Testis (tissue), 3 donors: Measurements from ENCODE around the gene INSIG2. TPM values are rescaled to one million over a fixed set of nuclear protein-coding genes. Genes with fewer than 3 reads are reported as not detected.

Source experiments
- DNase-seq: peaks from one replicate; pipeline ENCODE4 v3.0.0-alpha.2; 2019
- H3K27ac ChIP-seq, 2 donors: fragments of 200-600 bp; sonication (generic); one replicate each; pipeline ENCODE4 v1.5.1; 2019
- H3K27me3 ChIP-seq: fragments of 200-600 bp; sonication (generic); one replicate; pipeline ENCODE4 v1.5.1; 2019
- H3K36me3 ChIP-seq: fragments of 200-600 bp; sonication (generic); one replicate; pipeline ENCODE4 v1.5.1; 2017; ENCODE audit warnings: low read depth; ENCODE audit errors: missing control alignments
- H3K4me1 ChIP-seq: fragments of 200-600 bp; sonication (generic); one replicate; pipeline ENCODE4 v1.5.1; 2019
- H3K4me3 ChIP-seq, 2 donors: fragments of 200-600 bp; sonication (generic); one replicate each; pipeline ENCODE4 v1.5.1; 2017 to 2019
- H3K9me3 ChIP-seq: fragments of 200-600 bp; sonication (generic); one replicate; pipeline ENCODE4 v1.5.1; 2017
- POLR2A ChIP-seq: fragments of 450-650 bp; IDR thresholded peaks from one replicate; pipeline ENCODE4 v1.6.1; 2017; ENCODE audit warnings: antibody characterized with exemption, mild to moderate bottlenecking, moderate library complexity
- WGBS, 2 donors: methylation state at CpG; one replicate each; pipeline ENCODE4 v1.1.5; 2018; 5-methylcytosine and 5-hydroxymethylcytosine counted together
- intact Hi-C: fragments of 100-400 bp; cut with DNase I; formaldehyde crosslinking; loops from one replicate; pipeline ENCODE4 v1.15.1; 2023; ENCODE audit warnings: low total_unique reads
- polyA plus RNA-seq: library from polyadenylated mRNA; stranded (reverse); fragments of 350-450 nt; fragmentation: Illumina TruSeq; extraction: RNeasy Lipid Tissue Mini Kit (QIAGEN cat#74804); gene quantifications from one replicate; pipeline ENCODE4 v1.2.3, GENCODE V29; 2014; ENCODE audit warnings: low read depth, low replicate concordance; ENCODE audit not compliant: insufficient read depth
- total RNA-seq, 2 donors: library from RNA; depleted of rRNA; stranded (reverse); fragments of >200 nt; gene quantifications; one replicate each; pipeline ENCODE4 v1.2.3, GENCODE V29; 2016
- TF ChIP-seq, protein P1 (sequence below), 3 experiments: fragments of 450-650 bp in 2 of 3; fragments of 200-600 bp in 1 of 3; sonication (generic) in 1 of 3; IDR thresholded peaks; one replicate each; pipeline ENCODE4 v1.5.1; 2016 to 2019; ENCODE audit warnings: antibody characterized with exemption in 3 of 3, mild to moderate bottlenecking in 2 of 3, moderate library complexity in 1 of 3

Gene INSIG2
- total and polyA plus RNA-seq, 3 donors from 2014 or later = 13.9 to 18.7 (median 16.6) TPM

DNA sequence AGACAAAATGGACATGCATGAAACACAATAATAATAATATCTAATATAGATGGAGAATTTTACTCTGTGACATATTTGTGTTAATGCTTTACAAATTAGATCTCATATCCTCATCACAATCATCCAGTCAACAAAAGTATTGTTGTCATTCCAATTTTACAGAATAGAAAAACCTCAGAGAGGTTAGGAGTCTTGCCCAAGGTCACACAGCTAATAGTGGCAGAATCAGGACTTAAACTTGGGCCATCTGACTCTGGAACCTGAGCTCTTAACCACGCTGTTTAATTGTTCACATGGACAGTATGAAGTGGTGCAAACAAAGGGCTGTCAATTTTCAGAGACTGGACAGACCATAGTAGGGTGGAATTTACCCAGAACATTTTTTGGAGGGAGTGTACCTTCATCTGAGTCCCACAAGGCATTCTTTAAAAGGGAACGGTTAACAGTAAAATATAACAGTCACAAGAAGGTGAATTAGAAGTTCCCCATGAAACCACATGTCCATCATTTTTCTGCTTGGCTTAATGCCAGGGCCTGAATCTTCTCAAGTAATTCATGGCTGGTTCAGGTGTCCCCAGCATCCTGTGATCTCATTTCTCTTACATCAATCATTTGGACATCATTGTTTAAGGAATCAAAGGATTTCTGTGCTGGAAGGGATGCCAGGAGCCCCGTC is 39.0 kb upstream of the INSIG2 start:
- DNase-seq = no peak
- TF ChIP-seq, protein P1, sequence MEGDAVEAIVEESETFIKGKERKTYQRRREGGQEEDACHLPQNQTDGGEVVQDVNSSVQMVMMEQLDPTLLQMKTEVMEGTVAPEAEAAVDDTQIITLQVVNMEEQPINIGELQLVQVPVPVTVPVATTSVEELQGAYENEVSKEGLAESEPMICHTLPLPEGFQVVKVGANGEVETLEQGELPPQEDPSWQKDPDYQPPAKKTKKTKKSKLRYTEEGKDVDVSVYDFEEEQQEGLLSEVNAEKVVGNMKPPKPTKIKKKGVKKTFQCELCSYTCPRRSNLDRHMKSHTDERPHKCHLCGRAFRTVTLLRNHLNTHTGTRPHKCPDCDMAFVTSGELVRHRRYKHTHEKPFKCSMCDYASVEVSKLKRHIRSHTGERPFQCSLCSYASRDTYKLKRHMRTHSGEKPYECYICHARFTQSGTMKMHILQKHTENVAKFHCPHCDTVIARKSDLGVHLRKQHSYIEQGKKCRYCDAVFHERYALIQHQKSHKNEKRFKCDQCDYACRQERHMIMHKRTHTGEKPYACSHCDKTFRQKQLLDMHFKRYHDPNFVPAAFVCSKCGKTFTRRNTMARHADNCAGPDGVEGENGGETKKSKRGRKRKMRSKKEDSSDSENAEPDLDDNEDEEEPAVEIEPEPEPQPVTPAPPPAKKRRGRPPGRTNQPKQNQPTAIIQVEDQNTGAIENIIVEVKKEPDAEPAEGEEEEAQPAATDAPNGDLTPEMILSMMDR (IDR thresholded peaks at IDR 0.05) = no peak
- no peak for TF ChIP-seq POLR2A
- Histone ChIP-seq H3K27ac (no peak overlapping the region), H3K36me3 (no peaks in the 10 kb centered on the region), H3K9me3 (no peaks in the 10 kb centered on the region), H3K4me3 (no peak overlapping the region), H3K4me1 (no peaks in the 10 kb centered on the region), H3K27me3 (no peaks in the 10 kb centered on the region)
- intact Hi-C loops = loop anchor here (10.0 kb wide), 1 partner anchor 806 kb away; no protein-coding TSS in a partner anchor
- 76 to 79% methylated on average over 3 of the region's 3 CpGs for WGBS, 2 donors

DNA sequence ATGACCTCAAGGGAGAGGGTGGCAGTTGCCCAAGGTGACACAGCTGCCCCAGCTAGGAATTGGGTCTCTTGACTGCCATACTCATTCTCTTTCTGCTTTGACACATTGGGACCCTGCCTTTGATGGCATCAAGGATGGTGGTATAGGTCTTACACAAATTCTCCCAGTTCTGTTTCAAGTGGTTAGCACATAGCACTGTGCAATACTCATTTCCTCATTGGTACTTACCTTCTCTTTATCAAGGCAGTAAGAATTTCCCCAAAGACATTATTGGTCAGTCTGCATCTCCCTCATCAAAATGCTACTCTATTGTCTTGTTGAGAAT is 38.5 kb upstream of the INSIG2 start:
- Histone ChIP-seq H3K36me3 (no peaks in the 10 kb centered on the region), H3K9me3 (no peaks in the 10 kb centered on the region), H3K4me3 (no peak overlapping the region), H3K4me1 (no peaks in the 10 kb centered on the region), H3K27me3 (no peaks in the 10 kb centered on the region), H3K27ac (no peak overlapping the region)
- intact Hi-C loops = loop anchor here (10.0 kb wide), 1 partner anchor 805 kb away; no protein-coding TSS in a partner anchor
- no peak for DNase-seq
- TF ChIP-seq POLR2A = no peak
- TF ChIP-seq, protein P1 (IDR thresholded peaks at IDR 0.05) = no peak

DNA sequence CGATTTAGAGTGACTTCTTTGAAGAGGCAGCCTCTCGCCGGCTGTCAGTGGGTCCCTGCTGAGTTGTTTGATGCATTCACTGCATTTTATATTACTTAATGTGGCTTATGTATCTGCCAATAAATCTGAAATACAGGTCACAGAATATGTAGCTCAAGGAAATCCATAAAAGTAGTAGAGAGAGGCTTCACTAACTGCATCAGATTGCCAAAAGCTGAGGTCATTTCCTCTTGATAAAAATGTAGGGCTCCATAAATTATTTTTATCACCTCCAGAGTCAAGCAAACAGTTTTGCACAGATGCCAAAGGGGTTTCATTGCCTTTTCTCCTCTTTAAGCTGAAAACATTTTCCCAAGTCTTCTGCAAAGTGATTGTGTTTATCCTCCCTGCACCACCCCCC is 37.9 kb upstream of the INSIG2 start:
- intact Hi-C loops = no loop called here
- Histone ChIP-seq H3K4me1 (no peaks in the 10 kb centered on the region), H3K36me3 (no peaks in the 10 kb centered on the region), H3K4me3 (no peak overlapping the region), H3K27me3 (no peaks in the 10 kb centered on the region), H3K27ac (no peak overlapping the region), H3K9me3 (no peaks in the 10 kb centered on the region)
- TF ChIP-seq, protein P1 (IDR thresholded peaks at IDR 0.05) = no peak
- TF ChIP-seq POLR2A = no peak
- no peak for DNase-seq
- WGBS, 2 donors = 40 to 61% methylated on average over 3 of the region's 3 CpGs

DNA sequence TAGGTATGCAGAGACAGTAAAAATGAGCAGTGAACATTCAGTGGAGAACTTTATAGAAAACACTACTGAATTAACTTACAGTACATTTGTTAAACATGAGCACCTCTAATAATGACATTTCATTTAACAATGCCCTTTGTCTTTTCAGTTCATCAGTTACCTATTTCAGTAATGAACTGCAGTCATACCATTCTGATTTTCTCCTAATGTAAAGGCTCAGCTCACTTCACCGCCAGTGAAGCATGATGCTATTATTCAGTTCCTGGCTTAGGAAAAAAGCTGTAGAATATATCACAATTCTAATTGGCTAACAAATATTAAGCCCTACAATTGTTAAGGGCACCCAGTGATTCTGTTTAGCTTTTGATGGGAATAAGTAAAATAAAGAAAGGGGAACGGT is 37.3 kb upstream of the INSIG2 start:
- no peaks in the 10 kb centered on the region for H3K9me3 ChIP-seq
- no peaks in the 10 kb centered on the region for H3K27me3 ChIP-seq
- no peaks in the 10 kb centered on the region for H3K36me3 ChIP-seq
- no peak overlapping the region for H3K4me3 ChIP-seq
- H3K4me1 ChIP-seq = no peaks in the 10 kb centered on the region
- DNase-seq = no peak
- intact Hi-C loops = no loop called here
- TF ChIP-seq POLR2A = no peak
- TF ChIP-seq, protein P1 (IDR thresholded peaks at IDR 0.05) = no peak
- no peak overlapping the region for H3K27ac ChIP-seq
- WGBS, 2 donors = 78 to 87% methylated on average over 2 of the region's 2 CpGs

DNA sequence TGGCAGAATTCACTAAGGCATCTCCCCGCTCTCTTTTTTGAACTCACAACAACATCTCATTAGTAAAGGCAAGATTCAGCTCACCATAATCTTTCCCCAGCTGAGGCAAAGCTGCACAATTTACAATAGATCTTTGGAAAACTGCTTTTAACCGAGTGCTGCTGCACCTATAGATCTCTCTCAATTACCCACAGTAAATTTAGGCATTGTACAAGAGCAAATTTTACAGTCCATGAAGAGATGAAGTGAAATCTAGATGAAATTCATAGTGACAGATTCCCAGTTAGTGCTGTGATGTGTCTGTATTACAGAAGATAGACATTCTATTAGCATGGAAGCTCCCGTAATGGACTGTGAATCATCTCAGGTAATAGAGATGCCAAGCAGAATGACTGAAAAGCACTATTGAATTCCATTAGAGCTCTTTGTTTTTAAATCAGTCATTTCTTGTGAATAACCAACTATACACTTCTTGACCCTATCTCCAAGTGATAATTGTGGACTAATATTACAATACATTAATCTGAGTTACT is 36.4 kb upstream of the INSIG2 start:
- no peaks in the 10 kb centered on the region for H3K27me3 ChIP-seq
- no peaks in the 10 kb centered on the region for H3K9me3 ChIP-seq
- TF ChIP-seq, protein P1 (IDR thresholded peaks at IDR 0.05) = no peak
- TF ChIP-seq POLR2A = no peak
- H3K27ac ChIP-seq = no peak overlapping the region
- WGBS, 2 donors = 91 to 94% methylated on average over 3 of the region's 3 CpGs
- no peaks in the 10 kb centered on the region for H3K4me1 ChIP-seq
- no peak overlapping the region for H3K4me3 ChIP-seq
- no peak for DNase-seq
- intact Hi-C loops = no loop called here
- no peaks in the 10 kb centered on the region for H3K36me3 ChIP-seq
